Upper lobe of left lung (tissue), 4 donors: ENCODE data around the gene FBXL13.
"Not testable (repeated sequence)": the region's sequence is repeated elsewhere in the genome, so short reads cannot be mapped to it uniquely, and the experiment has no call there.

Experiments used
- POLR2A ChIP-seq, 4 donors: fragments of 450-650 bp; IDR thresholded peaks; one replicate each; pipeline ENCODE4 v1.5.1; 2016 to 2017; ENCODE audit warnings: antibody characterized with exemption in 4 of 4, mild to moderate bottlenecking in 2 of 4
- TF ChIP-seq, protein P1 (sequence below), 6 experiments: fragments of 450-650 bp in 4 of 6; fragments of 200-600 bp in 2 of 6; sonication (generic) in 2 of 6; IDR thresholded peaks; one replicate each; pipeline ENCODE4 v1.5.1; 2016 to 2019; ENCODE audit warnings: antibody characterized with exemption in 6 of 6

DNA sequence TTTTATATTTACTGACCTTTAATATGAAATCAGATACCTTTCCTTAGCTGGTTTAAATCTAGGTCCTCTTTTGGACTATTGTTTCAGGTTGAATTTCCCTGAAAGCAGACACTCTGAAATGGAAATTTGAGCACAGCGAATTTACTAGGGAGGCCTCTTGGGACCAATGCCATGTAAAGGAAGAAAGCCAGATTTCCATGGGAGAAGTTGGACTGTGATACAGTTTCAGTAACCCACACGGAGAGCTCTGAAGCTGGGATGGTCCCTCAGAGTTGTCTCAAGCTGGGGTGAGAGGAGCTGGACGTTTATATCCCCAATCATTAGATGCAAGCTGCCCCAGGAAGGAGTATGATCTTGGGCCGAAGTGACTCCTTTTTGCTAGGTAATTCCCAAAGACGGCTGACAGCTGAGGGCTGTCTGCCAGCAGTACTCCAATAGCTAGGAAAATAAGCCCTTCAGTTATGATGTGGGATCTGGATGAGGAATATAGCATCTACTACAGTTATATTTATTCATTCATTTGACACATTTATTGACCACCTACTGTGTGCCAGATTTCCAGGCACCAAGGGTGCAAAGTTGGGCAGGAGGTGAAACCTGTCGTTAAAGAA is 311.2 kb downstream of the FBXL13 start:
- TF ChIP-seq, protein P1, sequence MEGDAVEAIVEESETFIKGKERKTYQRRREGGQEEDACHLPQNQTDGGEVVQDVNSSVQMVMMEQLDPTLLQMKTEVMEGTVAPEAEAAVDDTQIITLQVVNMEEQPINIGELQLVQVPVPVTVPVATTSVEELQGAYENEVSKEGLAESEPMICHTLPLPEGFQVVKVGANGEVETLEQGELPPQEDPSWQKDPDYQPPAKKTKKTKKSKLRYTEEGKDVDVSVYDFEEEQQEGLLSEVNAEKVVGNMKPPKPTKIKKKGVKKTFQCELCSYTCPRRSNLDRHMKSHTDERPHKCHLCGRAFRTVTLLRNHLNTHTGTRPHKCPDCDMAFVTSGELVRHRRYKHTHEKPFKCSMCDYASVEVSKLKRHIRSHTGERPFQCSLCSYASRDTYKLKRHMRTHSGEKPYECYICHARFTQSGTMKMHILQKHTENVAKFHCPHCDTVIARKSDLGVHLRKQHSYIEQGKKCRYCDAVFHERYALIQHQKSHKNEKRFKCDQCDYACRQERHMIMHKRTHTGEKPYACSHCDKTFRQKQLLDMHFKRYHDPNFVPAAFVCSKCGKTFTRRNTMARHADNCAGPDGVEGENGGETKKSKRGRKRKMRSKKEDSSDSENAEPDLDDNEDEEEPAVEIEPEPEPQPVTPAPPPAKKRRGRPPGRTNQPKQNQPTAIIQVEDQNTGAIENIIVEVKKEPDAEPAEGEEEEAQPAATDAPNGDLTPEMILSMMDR (IDR thresholded peaks at IDR 0.05), result not testable (repeated sequence)
- not testable (repeated sequence) for TF ChIP-seq POLR2A (IDR thresholded peaks at IDR 0.05)
